Activated CD4-positive, alpha-beta T cell treated with anti-CD3 and anti-CD28 coated beads for 4 hours (primary cell): ENCODE measurements around the gene SUPT3H.

ENCODE experiments used
- DNase-seq, 2 donors: peaks; one replicate each; pipeline ENCODE4 v3.0.0-alpha.2; 2020

SUPT3H gene

GRCh38 chr6:44820759-44821158, 557.0 kb downstream of the SUPT3H start:
- no peak for DNase-seq

GRCh38 chr6:44820321-44820720, 557.4 kb downstream of the SUPT3H start:
- DNase-seq = no peak

- DNase-seq = no peak
Observed at GRCh38 chr6:44811456-44811855, 566.3 kb downstream of the SUPT3H start.

- no peak for DNase-seq
Observed at GRCh38 chr6:44809258-44809657, 568.5 kb downstream of the SUPT3H start.

- DNase-seq = no peak
Observed at GRCh38 chr6:44808148-44808547, 569.6 kb downstream of the SUPT3H start.

- DNase-seq = no peak
Observed at GRCh38 chr6:44806656-44807055, 571.1 kb downstream of the SUPT3H start.

GRCh38 chr6:44805238-44805846, 572.4 kb downstream of the SUPT3H start:
- no peak for DNase-seq

- no peak for DNase-seq
Observed at GRCh38 chr6:44804546-44805159, 573.1 kb downstream of the SUPT3H start.

GRCh38 chr6:44804016-44804415, 573.7 kb downstream of the SUPT3H start:
- DNase-seq = no peak

GRCh38 chr6:44800784-44801592, 576.7 kb downstream of the SUPT3H start:
- no peak for DNase-seq

- no peak for DNase-seq
Observed at GRCh38 chr6:44800171-44800783, 577.5 kb downstream of the SUPT3H start.

GRCh38 chr6:44797746-44798145, 580.0 kb downstream of the SUPT3H start:
- DNase-seq = no peak

GRCh38 chr6:44795326-44795725, 582.4 kb downstream of the SUPT3H start:
- no peak for DNase-seq

- no peak for DNase-seq
Observed at GRCh38 chr6:44789806-44790205, 587.9 kb downstream of the SUPT3H start.

- DNase-seq = no peak
Observed at GRCh38 chr6:44789061-44789460, 588.7 kb downstream of the SUPT3H start.

GRCh38 chr6:44788387-44788981, 589.2 kb downstream of the SUPT3H start:
- no peak for DNase-seq

GRCh38 chr6:44787254-44787834, 590.4 kb downstream of the SUPT3H start:
- DNase-seq = no peak

GRCh38 chr6:44785130-44785529, 592.6 kb downstream of the SUPT3H start:
- no peak for DNase-seq

GRCh38 chr6:44784195-44784594, 593.5 kb downstream of the SUPT3H start:
- DNase-seq = no peak

- no peak for DNase-seq
Observed at GRCh38 chr6:44782892-44783291, 594.8 kb downstream of the SUPT3H start.

GRCh38 chr6:44781912-44782597, 595.7 kb downstream of the SUPT3H start:
- DNase-seq = no peak

GRCh38 chr6:44780161-44780560, 597.6 kb downstream of the SUPT3H start:
- no peak for DNase-seq
